Esophagus muscularis mucosa (tissue), 3 donors: ENCODE data around the gene XYLT1.

Source experiments
- CTCF ChIP-seq, 3 experiments: fragments of 200-600 bp in 2 of 3; fragments of 450-650 bp in 1 of 3; sonication (generic) in 2 of 3; IDR thresholded peaks; one replicate each; pipeline ENCODE4 v1.5.1; 2017 to 2019; ENCODE audit warnings: antibody characterized with exemption in 3 of 3, mild to moderate bottlenecking in 2 of 3, moderate library complexity in 1 of 3
- EP300 ChIP-seq: sonication (generic); formaldehyde crosslinking; IDR thresholded peaks from one replicate; pipeline ENCODE4 v1.6.1; 2017; ENCODE audit warnings: antibody characterized with exemption

- no peak for TF ChIP-seq CTCF (IDR thresholded peaks at IDR 0.05)
- TF ChIP-seq EP300: no peak
Measured at GRCh38 chr16:17199135-17199534, 271.6 kb downstream of the XYLT1 start.
